Naive thymus-derived CD4-positive, alpha-beta T cell (primary cell): ENCODE results near the gene SSBP2. TPM values are rescaled to one million over a fixed set of nuclear protein-coding genes. Genes with fewer than 3 reads are reported as not detected.

ENCODE experiments used
- ATAC-seq: fragments of 150-1000 bp; cut with Tn5 transposase; 2 replicates; pipeline ENCODE4 v1.10.0; 2021; ENCODE audit warnings: mild to moderate bottlenecking, moderate library complexity
- CTCF ChIA-PET: fragments of 350-600 bp; sonication (Branson Sonifier 250); formaldehyde crosslinking; loops from one replicate; lab custom pipeline; 2021; ENCODE audit warnings: antibody characterized with exemption; lab: Charles Lee
- POLR2A ChIA-PET: fragments of 350-600 bp; sonication (Branson Sonifier 250); formaldehyde crosslinking; loops from one replicate; lab custom pipeline; 2021; ENCODE audit warnings: antibody characterized with exemption, inconsistent platforms; lab: Charles Lee
- DNase-seq, 9 donors: peaks; one replicate each; pipeline versions ENCODE4 v3.0.0 to v3.0.0-alpha.2; 2020 to 2022; ENCODE audit warnings: mixed read lengths in 1 of 9
- H3K27ac ChIP-seq: one replicate; pipeline ENCODE4 v1.7.0; 2013; ENCODE audit warnings: mild to moderate bottlenecking, low read depth, low read length, moderate library complexity
- H3K27me3 ChIP-seq, 2 donors: one replicate each; pipeline ENCODE4 v1.7.0; 2013; ENCODE audit warnings: low read length in 2 of 2, mild to moderate bottlenecking in 2 of 2, moderate library complexity in 2 of 2; ENCODE audit not compliant: control insufficient read depth in 2 of 2, insufficient read depth in 2 of 2
- H3K36me3 ChIP-seq, 3 experiments: 1 replicate in 2 of 3; 2 replicates in 1 of 3; pipeline ENCODE4 v1.7.0; 2013; ENCODE audit warnings: low read length in 3 of 3, mild to moderate bottlenecking in 3 of 3, moderate library complexity in 1 of 3; ENCODE audit not compliant: insufficient read depth in 3 of 3, control insufficient read depth in 2 of 3
- H3K4me1 ChIP-seq, 2 donors: one replicate each; pipeline ENCODE4 v1.7.0; 2013; ENCODE audit warnings: low read length in 2 of 2, mild to moderate bottlenecking in 2 of 2, moderate library complexity in 1 of 2; ENCODE audit not compliant: control insufficient read depth in 2 of 2, insufficient read depth in 2 of 2
- H3K4me3 ChIP-seq: 2 replicates; pipeline ENCODE4 v1.7.0; 2013; ENCODE audit warnings: mild to moderate bottlenecking, low read length
- H3K9me3 ChIP-seq, 3 experiments: 1 replicate in 2 of 3; 2 replicates in 1 of 3; pipeline ENCODE4 v1.7.0; 2013; ENCODE audit warnings: low read length in 3 of 3; ENCODE audit not compliant: control insufficient read depth in 2 of 3
- H3K27ac Mint-ChIP-seq, 9 donors: one replicate each; pipeline ENCODE4 v1.8.0; 2020 to 2022; ENCODE audit warnings: mixed read lengths in 9 of 9, mild to moderate bottlenecking in 8 of 9, moderate library complexity in 5 of 9, inconsistent platforms in 2 of 9
- H3K27me3 Mint-ChIP-seq, 5 donors: one replicate each; pipeline ENCODE4 v1.8.0; 2021 to 2022; ENCODE audit warnings: mixed read lengths in 5 of 5, mild to moderate bottlenecking in 1 of 5
- H3K36me3 Mint-ChIP-seq, 5 donors: one replicate each; pipeline ENCODE4 v1.8.0; 2020 to 2022; ENCODE audit warnings: mixed read lengths in 5 of 5, mild to moderate bottlenecking in 3 of 5, inconsistent platforms in 1 of 5
- H3K4me1 Mint-ChIP-seq, 7 donors: one replicate each; pipeline ENCODE4 v1.8.0; 2020 to 2022; ENCODE audit warnings: mixed read lengths in 7 of 7, mild to moderate bottlenecking in 3 of 7, inconsistent platforms in 1 of 7
- H3K4me3 Mint-ChIP-seq, 10 donors: one replicate each; pipeline ENCODE4 v1.8.0; 2020 to 2022; ENCODE audit warnings: mild to moderate bottlenecking in 10 of 10, mixed read lengths in 10 of 10, moderate library complexity in 6 of 10, inconsistent platforms in 2 of 10
- H3K9me3 Mint-ChIP-seq, 11 donors: one replicate each; pipeline ENCODE4 v1.8.0; 2020 to 2022; ENCODE audit warnings: mixed read lengths in 11 of 11, mild to moderate bottlenecking in 4 of 11, inconsistent platforms in 1 of 11, moderate library complexity in 1 of 11
- intact Hi-C, 2 donors: fragments of 100-400 bp; cut with micrococcal nuclease; formaldehyde crosslinking; loops; one replicate each; pipeline ENCODE4 v1.15.1; 2023
- polyA plus RNA-seq, 2 donors: library from polyadenylated mRNA; unstranded; fragments of 300-500 nt; fragmentation: Illumina TruSeq; gene quantifications; one replicate each; pipeline ENCODE4 v1.2.3, GENCODE V29; 2021
- total RNA-seq, 6 experiments: library from RNA in 5 of 6; stranded (reverse) in 5 of 6; gene quantifications; 1 replicate in 5 of 6; 2 replicates in 1 of 6; pipeline ENCODE4 v1.2.3 and lab custom pipeline; 2021 to 2026

Gene SSBP2
- total and polyA plus RNA-seq, 7 experiments from 2014 or later = 36.7 to 99.8 (median 70.7) TPM

DNA sequence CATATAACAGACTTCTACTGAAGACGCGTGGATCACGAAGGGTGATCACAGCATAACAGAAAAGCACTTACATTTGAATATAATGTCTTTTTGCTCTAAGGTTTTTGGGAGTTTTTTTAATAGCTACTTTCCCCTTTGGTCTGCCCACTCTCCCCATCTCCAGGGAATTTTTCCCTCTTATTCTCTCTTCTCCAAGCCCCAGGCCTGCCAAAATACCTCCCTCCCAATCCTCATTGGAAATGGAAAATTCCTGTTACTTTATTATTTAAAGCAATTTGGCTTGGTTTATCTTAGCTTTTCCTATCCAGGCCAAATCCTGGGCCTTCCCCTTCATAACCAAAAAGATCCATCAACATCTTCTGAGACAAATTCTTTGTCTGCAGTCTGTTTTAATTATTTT, 22.3 kb upstream of the SSBP2 start:
- CTCF ChIA-PET = interaction anchor here (1.1 kb wide), 1 partner anchor 15 kb away, joined by 3 read pairs; no protein-coding TSS in a partner anchor
- Mint-ChIP-seq H3K4me1 (peaks cover 0 to 15% (median 9%) of the 10 kb centered on the region in 7 donors), H3K27ac (no peak overlapping the region), H3K36me3 (peaks cover 0 to 4% (median 0%) of the 10 kb centered on the region in 5 donors), H3K9me3 (peaks cover 0 to 8% (median 0%) of the 10 kb centered on the region in 11 donors), H3K4me3 (no peak overlapping the region), H3K27me3 (peaks cover 0 to 7% (median 0%) of the 10 kb centered on the region in 5 donors)
- DNase-seq (no peak), ATAC-seq (no peak)
- intact Hi-C loops = no loop called here
- H3K27ac ChIP-seq = no peak overlapping the region
- no peak overlapping the region for H3K4me3 ChIP-seq
- POLR2A ChIA-PET = interaction anchor here (0.5 to 1.4 kb wide), 4 partner anchors 11 to 448 kb away, joined by 3 to 6 read pairs (median 3); no protein-coding TSS in a partner anchor
- H3K27me3 ChIP-seq = no peaks in the 10 kb centered on the region
- no peaks in the 10 kb centered on the region for H3K9me3 ChIP-seq
- H3K4me1 ChIP-seq = no peaks in the 10 kb centered on the region
- no peaks in the 10 kb centered on the region for H3K36me3 ChIP-seq

DNA sequence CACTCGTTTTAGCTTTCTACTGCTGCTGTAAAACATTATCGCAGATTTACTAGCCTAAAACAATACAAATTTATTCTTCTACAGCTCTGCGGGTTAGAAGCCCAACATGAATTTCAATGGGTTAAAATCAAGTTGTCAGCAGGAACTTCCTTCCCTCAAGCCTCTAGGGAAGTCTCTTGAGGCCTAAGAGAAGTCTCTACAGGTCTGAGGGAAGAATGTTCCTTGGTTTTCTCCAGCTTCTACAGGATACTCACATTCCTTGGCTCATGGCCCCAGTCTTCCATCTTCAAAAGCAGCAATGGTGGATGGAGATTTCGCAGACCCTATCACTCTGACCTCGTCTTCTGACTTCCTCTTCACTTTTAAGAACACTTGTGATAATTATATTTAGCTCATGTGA, 21.6 kb upstream of the SSBP2 start:
- H3K27me3 Mint-ChIP-seq = peaks cover 0 to 7% (median 0%) of the 10 kb centered on the region in 5 donors
- H3K27me3 ChIP-seq = no peaks in the 10 kb centered on the region
- DNase-seq (no peak), ATAC-seq (no peak)
- CTCF ChIA-PET = interaction anchor here (1.1 kb wide), 1 partner anchor 16 kb away, joined by 3 read pairs; no protein-coding TSS in a partner anchor
- peaks cover 0 to 8% (median 0%) of the 10 kb centered on the region in 11 donors for H3K9me3 Mint-ChIP-seq
- H3K4me1 Mint-ChIP-seq = peaks cover 0 to 9% (median 5%) of the 10 kb centered on the region in 7 donors
- no peaks in the 10 kb centered on the region for H3K9me3 ChIP-seq
- no peak overlapping the region for H3K27ac Mint-ChIP-seq
- intact Hi-C loops = no loop called here
- no peaks in the 10 kb centered on the region for H3K4me1 ChIP-seq
- H3K4me3 Mint-ChIP-seq = no peak overlapping the region
- POLR2A ChIA-PET = interaction anchor here (1.4 kb wide), 1 partner anchor 79 kb away, joined by 6 read pairs; no protein-coding TSS in a partner anchor
- H3K36me3 ChIP-seq = no peaks in the 10 kb centered on the region
- H3K27ac ChIP-seq = no peak overlapping the region
- no peak overlapping the region for H3K4me3 ChIP-seq
- peaks cover 0 to 4% (median 0%) of the 10 kb centered on the region in 5 donors for H3K36me3 Mint-ChIP-seq

DNA sequence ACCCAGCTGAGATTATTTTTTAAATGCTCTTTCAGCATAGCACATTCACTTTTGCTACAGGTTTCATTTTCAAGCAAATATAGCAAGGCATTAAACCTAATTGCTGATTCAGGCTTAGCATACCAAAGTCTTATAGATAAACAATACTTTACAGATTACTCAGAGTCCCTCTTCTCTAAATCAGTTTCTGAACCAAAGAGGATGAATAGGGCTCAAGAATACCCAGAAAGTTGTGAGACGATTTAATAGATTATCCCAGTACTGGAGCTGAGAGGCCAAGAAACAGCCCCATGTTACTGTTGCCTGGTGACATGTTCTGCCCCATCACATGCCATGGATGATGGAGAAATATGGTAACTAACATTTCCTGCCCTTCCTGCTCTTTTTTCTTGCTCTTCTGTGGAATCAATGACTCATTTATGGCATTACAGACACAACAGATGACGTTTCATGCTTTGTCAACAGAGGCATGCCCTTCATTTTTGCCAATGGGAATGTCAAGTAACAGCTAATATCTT, 18.1 kb upstream of the SSBP2 start:
- H3K27ac ChIP-seq = no peak overlapping the region
- CTCF ChIA-PET = interaction anchor here (0.9 to 1.5 kb wide), 2 partner anchors 11 to 70 kb away, joined by 4 to 5 read pairs; no protein-coding TSS in a partner anchor
- Mint-ChIP-seq H3K9me3 (peaks cover 0 to 8% (median 0%) of the 10 kb centered on the region in 11 donors), H3K27ac (no peak overlapping the region), H3K36me3 (peaks cover 0 to 4% (median 0%) of the 10 kb centered on the region in 5 donors), H3K4me3 (no peak overlapping the region), H3K4me1 (peaks cover 0 to 6% (median 0%) of the 10 kb centered on the region in 7 donors), H3K27me3 (peaks cover 0 to 7% (median 0%) of the 10 kb centered on the region in 5 donors)
- DNase-seq (no peak), ATAC-seq (no peak)
- no peak overlapping the region for H3K4me3 ChIP-seq
- no peaks in the 10 kb centered on the region for H3K9me3 ChIP-seq
- intact Hi-C loops = no loop called here
- H3K36me3 ChIP-seq = no peaks in the 10 kb centered on the region
- POLR2A ChIA-PET = no interaction called here
- no peaks in the 10 kb centered on the region for H3K27me3 ChIP-seq
- no peaks in the 10 kb centered on the region for H3K4me1 ChIP-seq

- Histone ChIP-seq H3K36me3 (no peaks in the 10 kb centered on the region), H3K9me3 (no peaks in the 10 kb centered on the region), H3K27ac (no peak overlapping the region), H3K27me3 (no peaks in the 10 kb centered on the region), H3K4me1 (no peaks in the 10 kb centered on the region), H3K4me3 (no peak overlapping the region)
- Mint-ChIP-seq H3K36me3 (peaks cover 0 to 4% (median 0%) of the 10 kb centered on the region in 5 donors), H3K27ac (no peak overlapping the region), H3K4me3 (no peak overlapping the region), H3K4me1 (peaks cover 0 to 6% (median 0%) of the 10 kb centered on the region in 7 donors), H3K27me3 (peaks cover 0 to 7% (median 0%) of the 10 kb centered on the region in 5 donors), H3K9me3 (peaks cover 0 to 6% (median 0%) of the 10 kb centered on the region in 11 donors)
- intact Hi-C loops = no loop called here
- no peak for DNase-seq
- ATAC-seq = no peak
- POLR2A ChIA-PET = interaction anchor here (1.7 kb wide), 1 partner anchor 9 kb away, joined by 6 read pairs; no protein-coding TSS in a partner anchor
- CTCF ChIA-PET = no interaction called here
Measured at GRCh38 chr5:81767938-81768337, 17.0 kb upstream of the SSBP2 start.

DNA sequence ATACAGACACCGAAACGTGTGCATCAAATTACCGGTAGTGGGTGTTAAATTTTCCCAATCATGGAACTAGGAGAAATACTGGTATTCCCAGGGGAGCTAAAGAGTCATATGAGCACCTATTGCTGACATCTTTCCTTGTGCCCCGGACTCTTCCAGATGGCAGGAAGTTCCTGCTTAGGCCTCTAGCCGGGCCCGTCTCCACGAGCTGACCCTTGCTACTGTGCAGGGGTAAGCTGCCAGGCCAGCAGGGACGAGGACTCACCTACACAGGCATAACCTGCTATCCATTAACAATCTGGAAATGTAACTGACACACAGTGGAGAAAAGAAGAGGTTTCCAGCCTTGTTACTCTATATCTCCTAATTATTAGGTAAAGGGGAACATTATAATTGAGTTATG, 16.2 kb upstream of the SSBP2 start:
- intact Hi-C loops = no loop called here
- ChIA-PET CTCF (no interaction called here), POLR2A (interaction anchor here (1.7 kb wide), 1 partner anchor 10 kb away, joined by 6 read pairs; no protein-coding TSS in a partner anchor)
- Mint-ChIP-seq H3K4me1 (peaks cover 0 to 6% (median 1%) of the 10 kb centered on the region in 7 donors), H3K27me3 (peaks cover 0 to 4% (median 0%) of the 10 kb centered on the region in 5 donors), H3K4me3 (no peak overlapping the region), H3K36me3 (no peaks in the 10 kb centered on the region), H3K9me3 (peaks cover 0 to 5% (median 0%) of the 10 kb centered on the region in 11 donors), H3K27ac (no peak overlapping the region)
- H3K9me3 ChIP-seq = no peaks in the 10 kb centered on the region
- no peaks in the 10 kb centered on the region for H3K36me3 ChIP-seq
- no peaks in the 10 kb centered on the region for H3K27me3 ChIP-seq
- H3K4me3 ChIP-seq = no peak overlapping the region
- H3K27ac ChIP-seq = no peak overlapping the region
- DNase-seq (no peak), ATAC-seq (no peak)
- H3K4me1 ChIP-seq = no peaks in the 10 kb centered on the region

- CTCF ChIA-PET = no interaction called here
- Mint-ChIP-seq H3K4me1 (peaks cover 0 to 9% (median 4%) of the 10 kb centered on the region in 7 donors), H3K27ac (no peak overlapping the region), H3K27me3 (peaks cover 0 to 2% (median 0%) of the 10 kb centered on the region in 5 donors), H3K9me3 (peaks cover 0 to 4% (median 0%) of the 10 kb centered on the region in 11 donors), H3K4me3 (no peak overlapping the region), H3K36me3 (no peaks in the 10 kb centered on the region)
- no peak for DNase-seq
- no peak overlapping the region for H3K4me3 ChIP-seq
- POLR2A ChIA-PET = interaction anchor here (0.7 to 1.7 kb wide), 3 partner anchors 11 to 54 kb away, joined by 5 to 6 read pairs (median 5); no protein-coding TSS in a partner anchor
- no peak for ATAC-seq
- H3K4me1 ChIP-seq = no peaks in the 10 kb centered on the region
- H3K27me3 ChIP-seq = no peaks in the 10 kb centered on the region
- intact Hi-C loops = no loop called here
- no peak overlapping the region for H3K27ac ChIP-seq
- no peaks in the 10 kb centered on the region for H3K9me3 ChIP-seq
- H3K36me3 ChIP-seq = no peaks in the 10 kb centered on the region
Measured at GRCh38 chr5:81766611-81767010, 15.7 kb upstream of the SSBP2 start.
